NCI-H2196 treated with DMSO at 0.1 percent for 48 hours (cell line): ENCODE results near the gene PSMD4.

Experiments used
- DNase-seq: peaks from one replicate; lab custom pipeline; 2025; ENCODE audit not compliant: unreplicated experiment; lab: John Stamatoyannopoulos, UW

PSMD4 gene

GRCh38 chr1:151293093-151293492 is 38.6 kb downstream of the PSMD4 start:
- no peak for DNase-seq

GRCh38 chr1:151294742-151295462 is 40.4 kb downstream of the PSMD4 start:
- DNase-seq = no peak

- DNase-seq = no peak
Observed at GRCh38 chr1:151309811-151310323, 55.3 kb downstream of the PSMD4 start.

DNA sequence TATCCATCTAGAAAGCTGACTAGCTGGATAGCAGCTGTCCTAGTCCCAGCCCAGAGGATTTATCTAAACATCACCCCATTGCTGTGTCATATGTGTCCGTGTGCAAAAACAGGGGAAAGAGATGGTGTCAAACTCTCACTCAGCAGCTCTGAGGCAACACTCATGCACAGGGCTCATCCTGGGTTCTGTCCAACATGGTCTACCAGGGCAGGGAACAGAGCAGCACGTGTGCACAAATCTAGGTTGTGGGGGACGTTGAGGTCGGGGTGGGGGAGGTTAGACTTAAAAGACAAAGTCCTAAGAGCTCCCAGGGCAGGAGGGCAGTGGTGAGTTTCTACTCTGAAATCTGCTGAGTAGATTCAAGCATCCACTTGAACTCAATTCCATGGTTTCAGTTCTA is 56.5 kb downstream of the PSMD4 start:
- DNase-seq = no peak

GRCh38 chr1:151311589-151312331 is 57.2 kb downstream of the PSMD4 start:
- no peak for DNase-seq

GRCh38 chr1:151312411-151312810 is 57.9 kb downstream of the PSMD4 start:
- DNase-seq = no peak

- no peak for DNase-seq
Observed at GRCh38 chr1:151312826-151313225, 58.3 kb downstream of the PSMD4 start.

GRCh38 chr1:151313501-151313900 is 59.0 kb downstream of the PSMD4 start:
- DNase-seq = no peak

GRCh38 chr1:151314137-151314875 is 59.8 kb downstream of the PSMD4 start:
- DNase-seq = no peak

DNA sequence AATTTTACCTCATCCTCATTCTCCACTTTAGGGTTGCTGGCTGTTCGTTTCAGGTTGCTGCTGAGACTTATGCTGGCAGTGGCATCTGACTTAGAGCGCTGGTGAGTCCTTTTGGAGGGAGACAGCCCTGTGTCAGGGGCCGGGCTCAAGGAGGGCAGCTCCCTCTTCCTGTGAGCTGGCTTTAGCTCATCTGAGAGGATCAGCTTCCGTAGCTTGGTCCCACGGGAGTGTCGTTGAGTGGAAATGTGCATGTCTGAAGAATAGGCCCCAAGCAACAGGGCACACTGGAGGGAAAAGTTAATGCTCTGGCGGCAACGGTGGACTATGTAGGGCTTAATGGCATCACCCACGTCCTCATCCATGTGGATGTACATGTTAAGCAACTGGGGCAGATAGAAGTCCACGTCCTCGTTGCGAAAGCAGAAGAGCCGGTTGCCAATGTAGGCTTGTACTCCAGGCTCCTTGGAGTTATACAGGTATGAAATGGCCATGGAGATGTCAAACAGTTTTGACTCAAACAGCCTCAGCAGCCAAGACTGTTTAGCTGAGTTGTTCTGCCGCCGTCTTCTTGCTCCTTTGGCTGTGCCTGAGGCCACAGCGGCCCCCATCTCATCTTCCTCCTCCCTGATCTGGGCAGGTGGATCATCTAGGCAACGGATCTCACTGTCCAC is 61.2 kb downstream of the PSMD4 start:
- no peak for DNase-seq
